Measurements from ENCODE around the gene C1orf167.

C1orf167 gene

GRCh38 chr1:11761988-11762406, at the start of gene C1orf167:
TSS of gene C1orf167 (plus strand) at chr1:11762193. CDS start at chr1:11764401, 2,208 bp downstream.
- no peak for TF ChIP-seq CTCF (conservative IDR thresholded peaks at IDR 0.05)
- no peak within 1 kb of the TSS for H3K27ac ChIP-seq

- H3K27ac ChIP-seq = no peak overlapping the region
- no peak for TF ChIP-seq CTCF (conservative IDR thresholded peaks at IDR 0.05)
These were observed 49.7 kb upstream of the C1orf167 start for GRCh38 chr1:11712285-11712684.

- TF ChIP-seq CTCF (conservative IDR thresholded peaks at IDR 0.05) = no peak
- no peak overlapping the region for H3K27ac ChIP-seq
These were observed 48.9 kb upstream of the C1orf167 start for GRCh38 chr1:11713095-11713494.

- TF ChIP-seq CTCF (conservative IDR thresholded peaks at IDR 0.05) = no peak
These were observed 47.0 kb upstream of the C1orf167 start for GRCh38 chr1:11714831-11715575.

GRCh38 chr1:11719313-11720032, 42.5 kb upstream of the C1orf167 start:
- peak overlapping the region; percentile 56 for H3K27ac ChIP-seq
- TF ChIP-seq CTCF (conservative IDR thresholded peaks at IDR 0.05) = peak; percentile 94

More at GRCh38 chr1:11714831-11715575, 47.0 kb upstream of the C1orf167 start:
- no peak overlapping the region for H3K27ac ChIP-seq

- H3K27ac ChIP-seq = no peak overlapping the region
- TF ChIP-seq CTCF (conservative IDR thresholded peaks at IDR 0.05) = peak; percentile 46
These were observed 42.0 kb upstream of the C1orf167 start for GRCh38 chr1:11720033-11720376.

GRCh38 chr1:11720525-11720924, 41.5 kb upstream of the C1orf167 start:
- H3K27ac ChIP-seq = no peak overlapping the region
- TF ChIP-seq CTCF (conservative IDR thresholded peaks at IDR 0.05) = no peak
